Activated T-helper 1 cell treated with Interleukin-2 at 50 U/mL for 16 hours (primary cell): ENCODE measurements around the gene PAQR7.

Experiments used
- DNase-seq: peaks from one replicate; pipeline ENCODE4 v3.0.0-alpha.2; 2020; ENCODE audit warnings: low read depth

PAQR7 gene

GRCh38 chr1:25873120-25873519 is 2.4 kb downstream of the PAQR7 start:
- DNase-seq, result no peak

DNA sequence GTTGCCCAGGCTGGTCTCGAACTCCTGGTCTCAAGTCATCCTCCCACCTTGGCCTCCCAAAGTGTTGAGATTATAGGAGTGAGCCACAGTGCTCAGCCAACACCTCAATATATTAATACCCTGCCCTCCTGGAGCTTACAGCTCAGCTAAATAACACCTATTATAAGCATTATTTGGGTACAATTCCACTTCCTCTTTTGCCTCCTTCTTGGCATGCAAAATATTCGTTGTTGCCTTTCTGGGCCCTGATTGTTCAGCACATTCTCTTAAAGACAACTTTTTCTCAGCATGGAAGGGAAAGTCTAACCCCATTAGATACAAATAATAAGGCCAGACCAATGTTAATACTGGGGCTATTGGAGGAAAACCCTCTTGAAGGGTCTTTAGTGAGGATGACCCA is 2.8 kb downstream of the PAQR7 start:
- no peak for DNase-seq

DNA sequence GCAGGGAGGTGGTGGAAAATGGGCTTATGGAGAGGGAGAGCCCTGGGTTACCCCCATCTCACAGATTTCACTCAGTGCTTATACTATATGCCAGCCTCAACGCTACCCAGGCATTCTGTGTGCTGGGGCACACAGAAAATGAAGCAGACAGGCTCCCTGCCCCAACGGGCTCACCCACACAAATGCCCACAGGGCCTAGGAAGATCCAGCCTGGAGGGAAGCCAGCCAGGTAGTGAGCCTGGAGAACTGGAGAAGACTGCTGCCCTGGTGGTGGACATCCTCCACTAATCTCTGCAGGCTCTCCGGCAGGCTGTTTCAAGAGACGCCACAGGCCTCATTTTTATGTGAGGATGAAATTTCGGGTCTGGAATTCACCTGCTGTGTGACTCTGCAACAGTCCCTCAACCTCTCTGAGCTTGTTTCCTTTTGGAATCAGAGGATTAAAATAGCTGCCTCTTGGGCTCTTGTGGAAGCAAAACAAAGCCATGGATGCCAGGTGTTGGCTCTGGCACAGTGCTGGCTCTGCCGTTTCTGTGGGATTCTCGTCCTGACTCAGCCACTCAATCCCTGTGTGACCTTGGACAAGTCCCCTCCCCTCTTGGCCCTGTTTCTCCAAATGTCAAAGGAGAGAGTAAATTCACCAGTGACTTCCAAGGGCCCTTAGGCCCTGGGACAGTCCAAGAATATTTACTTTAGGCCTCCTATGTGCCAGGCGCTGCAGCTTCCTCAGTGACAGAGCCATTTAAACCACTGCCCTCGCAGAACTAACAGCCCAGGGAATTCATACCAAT is 3.6 kb downstream of the PAQR7 start:
- no peak for DNase-seq

GRCh38 chr1:25871086-25871703 is 4.3 kb downstream of the PAQR7 start:
- DNase-seq, result no peak

- DNase-seq, result no peak
Measured at GRCh38 chr1:25870614-25871013, 4.9 kb downstream of the PAQR7 start.

- no peak for DNase-seq
Measured at GRCh38 chr1:25869909-25870606, 5.5 kb downstream of the PAQR7 start.

DNA sequence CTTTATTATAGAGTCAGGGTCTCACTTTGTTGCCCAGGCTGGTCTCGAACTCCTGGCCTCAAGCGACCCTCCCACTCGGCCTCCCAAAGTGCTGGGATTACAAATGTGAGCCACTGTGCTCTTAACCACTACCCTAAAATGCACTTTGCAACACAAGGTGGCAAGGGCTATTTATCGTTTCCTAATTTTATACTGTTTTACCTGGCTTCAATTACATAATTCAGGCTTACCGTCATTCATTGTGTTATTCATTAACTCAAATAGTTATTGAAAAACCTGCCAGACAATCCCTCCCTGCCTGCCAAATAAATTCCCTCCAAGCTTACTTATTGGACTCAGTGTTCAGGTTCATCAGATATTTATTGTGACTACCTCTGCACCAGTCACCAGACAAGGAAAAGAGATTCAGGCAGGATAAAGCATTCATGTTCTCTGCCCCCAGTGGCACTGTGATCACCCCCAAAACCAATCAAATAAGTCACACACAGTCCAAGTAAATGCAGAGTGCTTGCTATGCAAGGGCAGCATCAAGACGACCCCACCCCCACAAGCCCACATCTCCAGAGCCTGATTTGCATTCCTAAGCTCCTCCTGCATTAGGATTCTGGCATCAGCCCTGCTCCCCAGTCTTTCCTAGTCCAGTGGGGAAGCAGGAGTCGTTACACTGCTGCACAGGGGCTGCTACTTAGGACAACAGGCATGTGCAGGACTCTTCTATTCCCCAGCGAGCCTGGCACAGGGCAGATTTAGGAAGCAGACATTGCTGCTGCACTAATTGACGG is 8.1 kb downstream of the PAQR7 start:
- DNase-seq, result no peak

- no peak for DNase-seq
Measured at GRCh38 chr1:25866288-25866687, 9.2 kb downstream of the PAQR7 start.

- DNase-seq, result no peak
Measured at GRCh38 chr1:25864434-25864833, 11.1 kb downstream of the PAQR7 start.

DNA sequence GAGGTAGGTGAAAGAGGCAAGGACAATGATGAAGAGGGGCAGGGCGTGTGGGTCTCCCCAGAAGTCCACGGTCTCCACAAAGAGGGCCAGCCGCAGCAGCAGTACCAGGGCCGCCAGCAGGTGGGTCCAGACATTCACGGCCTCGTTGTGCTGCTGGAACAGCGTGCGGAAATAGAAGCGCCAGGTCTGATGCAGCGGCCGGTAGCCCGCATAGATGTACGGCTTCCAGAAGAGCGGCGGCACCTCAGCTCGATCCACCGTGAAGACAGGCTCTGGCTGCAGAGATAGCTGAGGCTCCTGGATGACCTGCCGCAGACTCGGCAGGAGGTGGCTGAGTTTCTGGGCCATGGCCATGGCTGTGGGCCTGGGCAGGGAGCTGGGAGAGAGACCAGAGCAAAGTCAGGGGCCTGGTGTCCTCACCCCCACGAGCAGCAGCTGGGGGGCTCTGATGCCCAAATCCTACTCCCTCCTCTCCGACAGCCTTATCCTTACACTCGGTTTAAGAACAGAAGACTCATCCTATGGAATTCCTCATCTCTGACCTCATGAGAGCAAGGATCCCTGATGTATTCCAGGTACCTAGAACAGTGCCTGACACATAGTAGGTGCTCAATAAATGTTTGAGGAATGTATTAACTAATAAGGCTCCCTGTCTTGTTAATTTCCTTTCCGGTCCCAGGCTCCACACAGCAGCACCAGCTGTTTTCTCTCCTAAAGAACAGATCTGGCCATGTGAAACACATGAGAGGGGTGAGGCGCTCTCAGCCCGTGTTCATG is 11.8 kb downstream of the PAQR7 start:
- no peak for DNase-seq

DNA sequence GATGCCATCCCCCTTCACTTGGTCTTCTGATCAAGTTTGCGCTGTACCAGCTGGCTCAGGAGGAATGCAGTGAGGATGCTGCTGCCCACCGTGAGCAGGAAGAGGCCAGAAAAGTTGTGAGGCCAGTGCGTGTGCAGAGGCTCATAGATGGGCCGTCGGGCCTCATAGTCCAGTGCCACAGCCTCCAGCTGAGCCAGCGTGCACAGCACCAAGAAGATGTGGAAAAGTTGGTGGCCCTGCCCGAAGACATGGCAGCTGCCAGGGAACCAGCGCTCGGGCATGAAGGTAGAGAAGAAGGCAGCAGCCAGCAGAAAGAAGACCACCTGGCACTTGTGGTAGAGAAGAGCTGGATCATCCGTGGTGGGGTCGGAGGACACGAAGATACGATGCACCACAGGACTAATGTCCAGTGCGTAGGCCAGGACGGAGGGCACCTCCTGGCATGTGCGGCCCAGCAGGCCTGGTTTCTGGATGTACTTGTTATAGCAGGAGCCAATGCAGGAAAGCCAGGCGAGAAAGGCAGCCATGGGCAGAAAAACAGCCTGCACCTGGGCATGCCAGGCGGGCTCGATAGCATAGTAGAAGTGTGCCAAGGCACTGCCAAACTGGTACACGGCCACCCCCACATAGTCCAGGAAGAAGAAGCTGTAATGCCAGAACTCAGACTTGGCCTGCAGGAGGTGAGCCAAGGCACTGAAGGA is 12.6 kb downstream of the PAQR7 start:
- DNase-seq, result no peak

GRCh38 chr1:25861316-25862286 is 13.9 kb downstream of the PAQR7 start:
- no peak for DNase-seq

GRCh38 chr1:25858906-25859789 is 16.4 kb downstream of the PAQR7 start, which contains the start of gene AUNIP:
TSS of gene AUNIP (minus strand) at chr1:25859457. CDS start at chr1:25859357, 100 bp downstream.
- DNase-seq, result peak; percentile 84

DNA sequence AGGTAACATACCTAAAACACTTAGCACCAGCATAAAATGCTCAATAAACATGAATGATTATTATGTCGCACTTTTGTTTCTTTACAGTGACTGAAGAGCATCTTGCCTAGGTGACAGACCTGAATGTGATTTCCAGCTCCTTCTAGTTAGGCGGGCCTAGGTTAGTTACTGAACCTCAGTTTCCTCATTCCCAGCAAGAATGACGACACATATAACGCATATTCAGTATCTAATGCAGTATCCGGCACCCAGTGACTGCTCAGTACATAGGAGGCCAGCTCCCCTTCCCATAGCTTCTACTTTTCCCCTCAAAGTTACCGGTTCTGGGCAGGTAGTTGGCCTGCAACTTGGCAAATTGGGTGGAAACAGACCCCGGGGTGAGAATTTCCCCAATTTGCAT is 17.0 kb downstream of the PAQR7 start:
- DNase-seq, result no peak

- no peak for DNase-seq
Measured at GRCh38 chr1:25856856-25857255, 18.7 kb downstream of the PAQR7 start.

GRCh38 chr1:25854554-25854953 is 21.0 kb downstream of the PAQR7 start:
- no peak for DNase-seq

DNA sequence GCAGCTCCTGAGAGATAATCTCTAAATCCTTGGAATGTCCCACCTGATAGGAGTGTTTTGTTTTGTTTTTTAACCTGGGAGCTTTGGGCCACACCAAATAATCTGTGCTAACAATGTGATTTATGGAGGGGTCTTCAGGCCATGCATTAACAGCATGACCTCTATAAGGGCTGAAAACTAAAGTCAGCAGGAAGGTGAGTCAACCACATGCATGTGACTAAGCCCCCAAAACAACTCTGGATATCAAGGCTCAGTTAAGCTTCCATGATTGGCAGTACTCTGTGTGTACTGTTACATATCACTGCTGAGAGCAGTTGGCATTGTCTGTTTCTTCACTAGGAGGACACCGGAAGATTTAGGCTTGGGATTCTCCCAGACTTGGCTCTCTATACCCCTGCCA is 27.0 kb downstream of the PAQR7 start:
- DNase-seq, result no peak

GRCh38 chr1:25847929-25848328 is 27.6 kb downstream of the PAQR7 start:
- DNase-seq, result no peak

DNA sequence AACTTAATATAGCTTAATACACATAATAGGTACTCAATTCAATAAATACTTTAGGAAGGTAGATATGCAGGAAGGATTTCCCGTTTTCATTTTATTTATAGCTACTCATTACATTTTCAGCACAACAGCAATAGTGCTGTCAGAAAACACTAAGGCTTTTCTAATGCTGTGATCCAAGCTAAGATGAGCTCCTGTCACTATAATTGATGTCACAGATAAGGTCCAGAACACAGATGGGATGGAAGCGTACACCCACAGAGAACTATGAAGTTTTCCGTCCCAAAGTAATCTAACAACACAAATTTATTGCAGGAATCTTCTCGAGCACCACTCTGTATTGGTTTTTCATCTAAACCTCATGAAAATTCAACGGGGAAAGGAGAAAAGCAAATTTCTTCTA is 29.8 kb downstream of the PAQR7 start:
- DNase-seq, result no peak
